ENCODE results near the gene CD163L1.
A peak's percentile ranks its signal among the peaks of the same experiment; 100 is the strongest.
"Not testable (repeated sequence)": the region's sequence is repeated elsewhere in the genome, so short reads cannot be mapped to it uniquely, and the experiment has no call there.

Gene CD163L1

GRCh38 chr12:7439579-7440505 lies 4.1 kb downstream of the CD163L1 start:
- no peak for DNase-seq (ENCODE audit: low read depth)
- H3K4me3 ChIP-seq (ENCODE audit: low read length): peak overlapping the region; percentile 39
- TF ChIP-seq CTCF (conservative IDR thresholded peaks at IDR 0.05; ENCODE audit: low read depth, low read length): no peak

GRCh38 chr12:7438291-7438995 lies 5.5 kb downstream of the CD163L1 start:
- DNase-seq (ENCODE audit: low read depth); H3K4me3 ChIP-seq (ENCODE audit: low read length): not testable (repeated sequence)

GRCh38 chr12:7437494-7437893 lies 6.5 kb downstream of the CD163L1 start:
- DNase-seq (ENCODE audit: low read depth); H3K4me3 ChIP-seq (ENCODE audit: low read length): not testable (repeated sequence)

GRCh38 chr12:7434670-7435069 lies 9.3 kb downstream of the CD163L1 start:
- DNase-seq (ENCODE audit: low read depth): no peak
- no peak for TF ChIP-seq CTCF (conservative IDR thresholded peaks at IDR 0.05; ENCODE audit: low read depth, low read length)
- no peak overlapping the region for H3K4me3 ChIP-seq (ENCODE audit: low read length)

- DNase-seq (ENCODE audit: low read depth): no peak
- no peak overlapping the region for H3K4me3 ChIP-seq (ENCODE audit: low read length)
- no peak for TF ChIP-seq CTCF (conservative IDR thresholded peaks at IDR 0.05; ENCODE audit: low read depth, low read length)
Observed at GRCh38 chr12:7433276-7433822, 10.6 kb downstream of the CD163L1 start.

- no peak for DNase-seq (ENCODE audit: low read depth)
- TF ChIP-seq CTCF (conservative IDR thresholded peaks at IDR 0.05; ENCODE audit: low read depth, low read length): no peak
- no peak overlapping the region for H3K4me3 ChIP-seq (ENCODE audit: low read length)
Observed at GRCh38 chr12:7431993-7432685, 11.8 kb downstream of the CD163L1 start.

- TF ChIP-seq CTCF (conservative IDR thresholded peaks at IDR 0.05; ENCODE audit: low read depth, low read length): no peak
- H3K4me3 ChIP-seq (ENCODE audit: low read length): no peak overlapping the region
- DNase-seq (ENCODE audit: low read depth): no peak
Observed at GRCh38 chr12:7411343-7411742, 32.6 kb downstream of the CD163L1 start.

Data from retinal pigment epithelial cell (primary cell).